ENCODE data around the gene LHX3. TPM values are rescaled to one million over a fixed set of nuclear protein-coding genes. Genes with fewer than 3 reads are reported as not detected.

LHX3 gene
- total and polyA plus RNA-seq, 10 of the 15 experiments (the other 5 are each of a cell fraction or from before 2014, with no cell fraction given) = not detected

DNA sequence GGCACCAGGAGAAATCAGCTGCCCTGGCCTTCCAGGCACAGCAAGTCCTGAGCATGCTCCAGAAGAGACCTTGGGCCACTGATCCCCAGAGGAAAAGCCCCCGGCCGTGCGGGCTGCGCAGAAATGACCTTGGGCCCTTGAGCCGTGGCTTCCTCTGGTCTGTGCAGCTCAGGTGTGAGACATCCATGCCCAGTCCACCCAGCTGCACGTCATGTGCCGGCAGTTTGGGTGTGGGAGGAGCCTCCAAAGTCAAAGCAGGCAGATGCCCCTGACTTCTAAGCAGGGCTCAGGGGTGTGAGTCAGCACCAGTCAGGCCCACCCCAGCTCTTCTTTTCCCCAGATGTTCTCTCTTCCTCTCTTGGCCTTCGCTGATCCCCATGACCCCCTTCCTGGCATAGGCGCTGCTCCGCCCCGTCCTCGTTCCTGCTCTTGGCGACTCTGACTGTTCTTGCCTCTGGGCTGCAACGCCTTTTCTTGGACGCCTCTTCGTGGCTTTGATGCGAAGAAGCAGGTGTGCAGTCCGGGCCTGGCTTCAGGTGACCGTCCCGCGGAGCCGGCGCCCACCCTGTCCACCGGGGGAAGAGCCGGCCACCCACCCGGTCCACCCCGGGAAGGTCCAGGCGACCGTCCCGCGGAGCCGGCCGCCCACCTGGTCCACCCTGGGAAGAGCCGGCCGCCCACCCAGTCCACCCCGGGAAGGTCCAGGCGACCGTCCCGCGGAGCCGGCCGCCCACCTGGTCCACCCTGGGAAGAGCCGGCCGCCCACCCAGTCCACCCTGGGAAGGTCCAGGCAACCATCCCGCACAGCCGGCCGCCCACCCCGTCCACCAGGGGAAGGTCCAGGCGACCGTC, 46.6 kb upstream of the LHX3 start:
- no peaks in the 10 kb centered on the region for H3K79me2 ChIP-seq (ENCODE audit: control insufficient read depth, insufficient read depth, low read length)
- H3K4me3 ChIP-seq = no peak overlapping the region
- no peaks in the 10 kb centered on the region for H3K36me3 ChIP-seq (ENCODE audit: control insufficient read depth in 2 of 2, insufficient read depth in 2 of 2, low read length in 1 of 2)
- FAIRE-seq = no peak
- no peak overlapping the region for H3K4me2 ChIP-seq (ENCODE audit: control insufficient read depth, insufficient read depth)
- H4K20me1 ChIP-seq (ENCODE audit: control insufficient read depth, insufficient read depth) = no peaks in the 10 kb centered on the region
- no peak overlapping the region for H3K9ac ChIP-seq (ENCODE audit: control insufficient read depth, insufficient read depth, low read length)
- H3K27ac ChIP-seq (ENCODE audit: control insufficient read depth, insufficient read depth) = no peak overlapping the region
- no peak overlapping the region for H2AFZ ChIP-seq (ENCODE audit: control insufficient read depth, low read depth, low read length)
- CTCF ChIA-PET = no interaction called here
- POLR2A ChIA-PET = no interaction called here
- SMC1A ChIA-PET (ENCODE audit: uncharacterized antibody, unreplicated experiment) = no interaction called here
- TF ChIP-seq SREBF1 (IDR thresholded peaks at IDR 0.05; ENCODE audit: low read length) = no peak
- TF ChIP-seq POLR2AphosphoS2 (IDR thresholded peaks at IDR 0.05; ENCODE audit: low read depth, low read length) = no peak
- TF ChIP-seq HDAC2 (IDR thresholded peaks at IDR 0.05) = no peak
- TF ChIP-seq CEBPB (IDR thresholded peaks at IDR 0.05; ENCODE audit: borderline replicate concordance in 1 of 2, low read depth in 2 of 2, low read length in 2 of 2) = no peak
- no peak for TF ChIP-seq GABPA (IDR thresholded peaks at IDR 0.05; ENCODE audit: low read depth)
- TF ChIP-seq, protein P1, sequence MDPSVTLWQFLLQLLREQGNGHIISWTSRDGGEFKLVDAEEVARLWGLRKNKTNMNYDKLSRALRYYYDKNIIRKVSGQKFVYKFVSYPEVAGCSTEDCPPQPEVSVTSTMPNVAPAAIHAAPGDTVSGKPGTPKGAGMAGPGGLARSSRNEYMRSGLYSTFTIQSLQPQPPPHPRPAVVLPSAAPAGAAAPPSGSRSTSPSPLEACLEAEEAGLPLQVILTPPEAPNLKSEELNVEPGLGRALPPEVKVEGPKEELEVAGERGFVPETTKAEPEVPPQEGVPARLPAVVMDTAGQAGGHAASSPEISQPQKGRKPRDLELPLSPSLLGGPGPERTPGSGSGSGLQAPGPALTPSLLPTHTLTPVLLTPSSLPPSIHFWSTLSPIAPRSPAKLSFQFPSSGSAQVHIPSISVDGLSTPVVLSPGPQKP (IDR thresholded peaks at IDR 0.05; ENCODE audit: low read depth, low read length) = no peak
- TF ChIP-seq SUPT20H (IDR thresholded peaks at IDR 0.05; ENCODE audit: borderline replicate concordance, control insufficient read depth, low read depth, low read length) = no peak
- no peak for TF ChIP-seq KLF5 (IDR thresholded peaks at IDR 0.05; ENCODE audit: partially characterized antibody)
- TF ChIP-seq FOXM1 (IDR thresholded peaks at IDR 0.05; ENCODE audit: low read depth, low read length) = no peak
- TF ChIP-seq CREM (IDR thresholded peaks at IDR 0.05; ENCODE audit: low read depth) = no peak
- no peak for TF ChIP-seq JUNB (IDR thresholded peaks at IDR 0.05)
- TF ChIP-seq, protein P2, sequence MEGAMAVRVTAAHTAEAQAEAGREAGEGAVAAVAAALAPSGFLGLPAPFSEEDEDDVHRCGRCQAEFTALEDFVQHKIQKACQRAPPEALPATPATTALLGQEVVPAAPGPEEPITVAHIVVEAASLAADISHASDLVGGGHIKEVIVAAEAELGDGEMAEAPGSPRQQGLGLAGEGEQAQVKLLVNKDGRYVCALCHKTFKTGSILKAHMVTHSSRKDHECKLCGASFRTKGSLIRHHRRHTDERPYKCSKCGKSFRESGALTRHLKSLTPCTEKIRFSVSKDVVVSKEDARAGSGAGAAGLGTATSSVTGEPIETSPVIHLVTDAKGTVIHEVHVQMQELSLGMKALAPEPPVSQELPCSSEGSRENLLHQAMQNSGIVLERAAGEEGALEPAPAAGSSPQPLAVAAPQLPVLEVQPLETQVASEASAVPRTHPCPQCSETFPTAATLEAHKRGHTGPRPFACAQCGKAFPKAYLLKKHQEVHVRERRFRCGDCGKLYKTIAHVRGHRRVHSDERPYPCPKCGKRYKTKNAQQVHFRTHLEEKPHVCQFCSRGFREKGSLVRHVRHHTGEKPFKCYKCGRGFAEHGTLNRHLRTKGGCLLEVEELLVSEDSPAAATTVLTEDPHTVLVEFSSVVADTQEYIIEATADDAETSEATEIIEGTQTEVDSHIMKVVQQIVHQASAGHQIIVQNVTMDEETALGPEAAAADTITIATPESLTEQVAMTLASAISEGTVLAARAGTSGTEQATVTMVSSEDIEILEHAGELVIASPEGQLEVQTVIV (IDR thresholded peaks at IDR 0.05; ENCODE audit: borderline replicate concordance, partially characterized antibody) = no peak
- no peak for TF ChIP-seq TARDBP (IDR thresholded peaks at IDR 0.05; ENCODE audit: borderline replicate concordance)
- no peak for TF ChIP-seq JUND (IDR thresholded peaks at IDR 0.05; ENCODE audit: low read depth, low read length)
- TF ChIP-seq EED (IDR thresholded peaks at IDR 0.05; ENCODE audit: low read depth) = no peak
- no peak for TF ChIP-seq ZNF274 (IDR thresholded peaks at IDR 0.05; ENCODE audit: insufficient read depth, insufficient read length)
- no peak for TF ChIP-seq SIN3A (IDR thresholded peaks at IDR 0.05; ENCODE audit: low read depth, low read length)
- no peak for TF ChIP-seq PML (IDR thresholded peaks at IDR 0.05; ENCODE audit: low read length)
- 65% methylated on average over 33 of the region's 50 CpGs for WGBS (ENCODE audit: insufficient coverage, insufficient replicate concordance, low lambda C conversion rate, missing lambda C conversion rate)
- no peaks in the 10 kb centered on the region for H3K4me1 ChIP-seq (ENCODE audit: control insufficient read depth, insufficient read depth, low read length)
- BruUV-seq (replicated peaks) = no TSS peak
- no peak for DNase-seq (ENCODE audit: low read depth, low spot score)
- intact Hi-C loops (cut with micrococcal nuclease; ENCODE audit: unreplicated experiment) = no loop called here
- peaks cover 0 to 1% of the 10 kb centered on the region in 2 experiments; a peak in 2 of 4 replicates for H3K27me3 ChIP-seq (replicated peaks in 1 of 2; ENCODE audit: control insufficient read depth in 2 of 2, insufficient read depth in 2 of 2, low read length in 1 of 2)
- RAD21 ChIA-PET (ENCODE audit: unreplicated experiment) = no interaction called here
- H3K9me3 ChIP-seq (replicated peaks; ENCODE audit: control insufficient read depth, insufficient read depth, low read length) = no peaks in the 10 kb centered on the region
- in situ Hi-C loops (cut with MboI) = no loop called here
- ATAC-seq = no peak

Data from GM12878 (cell line).